GM23338 (cell line): ENCODE measurements around the gene RASL10B. TPM values are rescaled to one million over a fixed set of nuclear protein-coding genes. Genes with fewer than 3 reads are reported as not detected.
A peak's percentile ranks its signal among the peaks of the same experiment; 100 is the strongest.

Source experiments
- ATAC-seq: fragments of 200-7000 bp; cut with Tn5 transposase; 3 replicates; pipeline ENCODE4 v1.9.1; 2020
- DNase-seq: peaks from one replicate; pipeline ENCODE4 v3.0.0-alpha.2; 2015; ENCODE audit warnings: low spot score
- H2AFZ ChIP-seq: fragments of 200-600 bp; sonication (generic); 2 replicates; pipeline ENCODE4 v1.8.0; 2016; ENCODE audit warnings: antibody characterized with exemption, mild to moderate bottlenecking, moderate library complexity
- H3F3A ChIP-seq: fragments of 200-600 bp; sonication (generic); replicated peaks from 2 replicates; pipeline ENCODE4 v1.8.0; 2017; ENCODE audit warnings: antibody characterized with exemption, mixed run types, low read depth
- H3K27ac ChIP-seq: fragments of 200-600 bp; sonication (generic); 2 replicates; pipeline ENCODE4 v1.6.1; 2016; ENCODE audit warnings: low read depth
- H3K27me3 ChIP-seq: fragments of 200-600 bp; sonication (generic); 2 replicates; pipeline ENCODE4 v1.8.0; 2016; ENCODE audit warnings: mild to moderate bottlenecking, mixed run types, moderate library complexity; ENCODE audit not compliant: insufficient read depth
- H3K36me3 ChIP-seq: fragments of 200-600 bp; sonication (generic); 2 replicates; pipeline ENCODE4 v1.8.0; 2016; ENCODE audit warnings: mild to moderate bottlenecking; ENCODE audit not compliant: insufficient read depth
- H3K4me1 ChIP-seq: fragments of 200-600 bp; sonication (generic); 2 replicates; pipeline ENCODE4 v1.8.0; 2016; ENCODE audit warnings: mild to moderate bottlenecking, moderate library complexity; ENCODE audit not compliant: insufficient read depth
- H3K4me2 ChIP-seq: fragments of 200-600 bp; sonication (generic); 2 replicates; pipeline ENCODE4 v1.7.1; 2017; ENCODE audit warnings: mixed run types
- H3K4me3 ChIP-seq: fragments of 200-600 bp; sonication (generic); 2 replicates; pipeline ENCODE4 v1.6.1; 2016; ENCODE audit warnings: mixed run types
- H3K79me2 ChIP-seq: fragments of 200-600 bp; sonication (generic); replicated peaks from 2 replicates; pipeline ENCODE4 v1.8.0; 2017; ENCODE audit warnings: mild to moderate bottlenecking; ENCODE audit not compliant: insufficient read depth
- H3K9me2 ChIP-seq: fragments of 200-600 bp; sonication (generic); 2 replicates; pipeline ENCODE4 v1.8.0; 2017; ENCODE audit not compliant: insufficient read depth
- H4K20me1 ChIP-seq: fragments of 200-600 bp; sonication (generic); replicated peaks from 2 replicates; pipeline ENCODE4 v1.8.0; 2017; ENCODE audit warnings: mild to moderate bottlenecking; ENCODE audit not compliant: insufficient read depth
- H3K27ac Mint-ChIP-seq: 2 replicates; pipeline ENCODE4 v1.8.0; 2020; ENCODE audit warnings: inconsistent platforms, mild to moderate bottlenecking, moderate library complexity, mixed read lengths
- H3K27me3 Mint-ChIP-seq: 3 replicates; pipeline ENCODE4 v1.8.0; 2022; ENCODE audit warnings: low read depth, mild to moderate bottlenecking, moderate library complexity, mixed read lengths, inconsistent platforms; ENCODE audit not compliant: insufficient read depth, poor library complexity
- H3K36me3 Mint-ChIP-seq: 3 replicates; pipeline ENCODE4 v1.8.0; 2021; ENCODE audit warnings: low read depth, mild to moderate bottlenecking, inconsistent platforms, moderate library complexity, mixed read lengths
- H3K4me1 Mint-ChIP-seq: 3 replicates; pipeline ENCODE4 v1.8.0; 2020; ENCODE audit warnings: mild to moderate bottlenecking, inconsistent platforms, mixed read lengths
- H3K4me3 Mint-ChIP-seq: 3 replicates; pipeline ENCODE4 v1.8.0; 2021; ENCODE audit warnings: moderate library complexity, mild to moderate bottlenecking, inconsistent platforms, mixed read lengths
- H3K9me3 Mint-ChIP-seq: 3 replicates; pipeline ENCODE4 v1.8.0; 2020; ENCODE audit warnings: moderate library complexity, mild to moderate bottlenecking, inconsistent platforms, mixed read lengths
- EZH2 ChIP-seq: fragments of 200-600 bp; sonication (generic); IDR thresholded peaks from one replicate; pipeline ENCODE4 v1.8.0; 2017; ENCODE audit warnings: antibody characterized with exemption, mild to moderate bottlenecking, low read depth; ENCODE audit not compliant: unreplicated experiment
- EZH2phosphoT487 ChIP-seq: fragments of 200-600 bp; sonication (generic); IDR thresholded peaks from one replicate; pipeline ENCODE4 v1.8.1; 2018; ENCODE audit warnings: antibody characterized with exemption; ENCODE audit not compliant: unreplicated experiment
- NANOG ChIP-seq: IDR thresholded peaks from 2 replicates; pipeline ENCODE4 v1.6.1; 2016; ENCODE audit warnings: antibody characterized with exemption, borderline replicate concordance
- ZNF114 ChIP-seq: fragments of 250-450 bp; sonication (Bioruptor Pico); IDR thresholded peaks from 2 replicates; pipeline ENCODE4 v1.5.0; 2020; ENCODE audit warnings: mild to moderate bottlenecking, moderate library complexity
- ZNF462 ChIP-seq: fragments of 250-450 bp; sonication (Bioruptor Pico); IDR thresholded peaks from 2 replicates; pipeline ENCODE4 v1.5.0; 2020; ENCODE audit warnings: mild to moderate bottlenecking, moderate library complexity
- polyA plus RNA-seq: library from polyadenylated mRNA; unstranded; fragments of >200 nt; fragmentation: Nextera tagmentation; extraction: Ambion mirVana; gene quantifications from 2 replicates; pipeline ENCODE4 v1.2.1, GENCODE V29; 2016
- total RNA-seq: library from RNA; depleted of rRNA; stranded (reverse); fragments of >200 nt; shearing (Covaris generic); gene quantifications from 2 replicates; pipeline ENCODE4 v1.2.3, GENCODE V29; 2014

Gene RASL10B
- total and polyA plus RNA-seq, 2 experiments from 2014 or later = 7.1 to 26.2 TPM

- TF ChIP-seq ZNF462 (CRISPR knock-in tag) = no peak
Observed at GRCh38 chr17:35775039-35775438, 43.6 kb downstream of the RASL10B start (continued).

- no peak overlapping the region for H3K4me2 ChIP-seq
- no peak for TF ChIP-seq NANOG
- no peak overlapping the region for H3K4me3 ChIP-seq
- peaks cover 34% of the 10 kb centered on the region for H3K4me1 Mint-ChIP-seq
- H3K27me3 ChIP-seq = no peaks in the 10 kb centered on the region
- no peaks in the 10 kb centered on the region for H3K36me3 Mint-ChIP-seq
- no peak overlapping the region for H3K27ac ChIP-seq
- H3F3A ChIP-seq = no peaks in the 10 kb centered on the region
- no peak overlapping the region for H3K27ac Mint-ChIP-seq
- H3K79me2 ChIP-seq = no peaks in the 10 kb centered on the region
- H3K27me3 Mint-ChIP-seq = no peaks in the 10 kb centered on the region
- peaks cover 13% of the 10 kb centered on the region for H3K4me1 ChIP-seq
- no peak overlapping the region for H3K4me3 Mint-ChIP-seq
- H3K36me3 ChIP-seq = no peaks in the 10 kb centered on the region
- H3K9me2 ChIP-seq = no peaks in the 10 kb centered on the region
- H4K20me1 ChIP-seq = no peaks in the 10 kb centered on the region
- H3K9me3 Mint-ChIP-seq = no peaks in the 10 kb centered on the region
- DNase-seq = no peak
- no peak for ATAC-seq
- peak overlapping the region; percentile 97; the same call in 1 of the 2 replicates for H2AFZ ChIP-seq
Observed at GRCh38 chr17:35775583-35775982, 44.1 kb downstream of the RASL10B start.

- Mint-ChIP-seq H3K27ac (no peak overlapping the region), H3K4me3 (no peak overlapping the region), H3K4me1 (peaks cover 19% of the 10 kb centered on the region), H3K27me3 (no peaks in the 10 kb centered on the region), H3K9me3 (no peaks in the 10 kb centered on the region), H3K36me3 (no peaks in the 10 kb centered on the region)
- H3K27ac ChIP-seq = no peak overlapping the region
- H3K27me3 ChIP-seq = no peaks in the 10 kb centered on the region
- H3K4me1 ChIP-seq = peaks cover 9% of the 10 kb centered on the region
- H3K9me2 ChIP-seq = no peaks in the 10 kb centered on the region
- H3K4me2 ChIP-seq = no peak overlapping the region
- DNase-seq (no peak), ATAC-seq (no peak)
- H3K4me3 ChIP-seq = no peak overlapping the region
- no peaks in the 10 kb centered on the region for H3K36me3 ChIP-seq
- H2AFZ ChIP-seq = no peak overlapping the region
- H3F3A ChIP-seq = no peaks in the 10 kb centered on the region
- H3K79me2 ChIP-seq = no peaks in the 10 kb centered on the region
- no peaks in the 10 kb centered on the region for H4K20me1 ChIP-seq
- no peak for TF ChIP-seq NANOG
- TF ChIP-seq ZNF114 = no peak
- TF ChIP-seq EZH2phosphoT487 = no peak
- no peak for TF ChIP-seq EZH2
Observed at GRCh38 chr17:35778641-35779196, 47.3 kb downstream of the RASL10B start.
